Stimulated activated effector memory CD8-positive, alpha-beta T cell treated with anti-CD3 and anti-CD28 coated beads, Interleukin-12 subunit alpha, Interleukin-12 subunit beta, amount 100 ng/mL, for 72 hours (primary cell): ENCODE measurements around the gene TCF7L2.
A peak's percentile ranks its signal among the peaks of the same experiment; 100 is the strongest.

Experiments
- ATAC-seq: fragments of 150-1000 bp; cut with Tn5 transposase; 2 replicates; pipeline ENCODE4 v1.10.0; 2021
- DNase-seq, 2 donors: peaks; one replicate each; pipeline ENCODE4 v3.0.0; 2021 to 2022; ENCODE audit warnings: low spot score in 2 of 2
- H3K27ac Mint-ChIP-seq: one replicate; pipeline ENCODE4 v1.8.0; 2022; ENCODE audit warnings: mild to moderate bottlenecking, mixed read lengths
- H3K36me3 Mint-ChIP-seq: one replicate; pipeline ENCODE4 v1.8.0; 2022; ENCODE audit warnings: mild to moderate bottlenecking, mixed read lengths
- H3K4me1 Mint-ChIP-seq: one replicate; pipeline ENCODE4 v1.8.0; 2022; ENCODE audit warnings: mixed read lengths
- H3K4me3 Mint-ChIP-seq: one replicate; pipeline ENCODE4 v1.8.0; 2022; ENCODE audit warnings: mild to moderate bottlenecking, mixed read lengths
- H3K9me3 Mint-ChIP-seq: one replicate; pipeline ENCODE4 v1.8.0; 2022; ENCODE audit warnings: mixed read lengths

TCF7L2 gene

GRCh38 chr10:112969542-112969941, 19.5 kb downstream of the TCF7L2 start:
- Mint-ChIP-seq H3K27ac (no peak overlapping the region), H3K4me1 (peaks cover 1% of the 10 kb centered on the region), H3K9me3 (no peaks in the 10 kb centered on the region), H3K36me3 (no peaks in the 10 kb centered on the region), H3K4me3 (no peak overlapping the region)
- ATAC-seq (no peak), DNase-seq (no peak)

- no peak overlapping the region for H3K27ac Mint-ChIP-seq
- H3K36me3 Mint-ChIP-seq: no peaks in the 10 kb centered on the region
- DNase-seq (no peak), ATAC-seq (no peak)
- no peaks in the 10 kb centered on the region for H3K4me1 Mint-ChIP-seq
- H3K4me3 Mint-ChIP-seq: no peak overlapping the region
- H3K9me3 Mint-ChIP-seq: no peaks in the 10 kb centered on the region
Observed at GRCh38 chr10:112970021-112970420, 20.0 kb downstream of the TCF7L2 start.

- ATAC-seq (no peak), DNase-seq (no peak)
- Mint-ChIP-seq H3K4me3 (no peak overlapping the region), H3K36me3 (no peaks in the 10 kb centered on the region), H3K9me3 (no peaks in the 10 kb centered on the region), H3K27ac (no peak overlapping the region), H3K4me1 (peaks cover 4% of the 10 kb centered on the region)
Observed at GRCh38 chr10:112972606-112973005, 22.6 kb downstream of the TCF7L2 start.

- ATAC-seq (no peak), DNase-seq (no peak)
- Mint-ChIP-seq H3K4me1 (peaks cover 5% of the 10 kb centered on the region), H3K4me3 (no peak overlapping the region), H3K36me3 (no peaks in the 10 kb centered on the region), H3K27ac (no peak overlapping the region), H3K9me3 (no peaks in the 10 kb centered on the region)
Observed at GRCh38 chr10:112973046-112973445, 23.0 kb downstream of the TCF7L2 start.

GRCh38 chr10:112973805-112974204, 23.8 kb downstream of the TCF7L2 start:
- Mint-ChIP-seq H3K4me3 (no peak overlapping the region), H3K36me3 (no peaks in the 10 kb centered on the region), H3K4me1 (peaks cover 5% of the 10 kb centered on the region), H3K9me3 (no peaks in the 10 kb centered on the region), H3K27ac (no peak overlapping the region)
- ATAC-seq (no peak), DNase-seq (no peak)

GRCh38 chr10:112977426-112977898, 27.4 kb downstream of the TCF7L2 start:
- H3K4me3 Mint-ChIP-seq: no peak overlapping the region
- DNase-seq (no peak), ATAC-seq (no peak)
- H3K4me1 Mint-ChIP-seq: peaks cover 20% of the 10 kb centered on the region
- no peaks in the 10 kb centered on the region for H3K9me3 Mint-ChIP-seq
- H3K36me3 Mint-ChIP-seq: peaks cover 4% of the 10 kb centered on the region
- no peak overlapping the region for H3K27ac Mint-ChIP-seq

- Mint-ChIP-seq H3K4me1 (peaks cover 20% of the 10 kb centered on the region), H3K4me3 (no peak overlapping the region), H3K27ac (no peak overlapping the region), H3K36me3 (peaks cover 4% of the 10 kb centered on the region), H3K9me3 (no peaks in the 10 kb centered on the region)
- DNase-seq: no peak
- ATAC-seq: no peak
Observed at GRCh38 chr10:112979927-112980326, 29.9 kb downstream of the TCF7L2 start.

- Mint-ChIP-seq H3K4me1 (peaks cover 27% of the 10 kb centered on the region), H3K36me3 (peaks cover 4% of the 10 kb centered on the region), H3K4me3 (no peak overlapping the region), H3K9me3 (no peaks in the 10 kb centered on the region), H3K27ac (no peak overlapping the region)
- no peak for ATAC-seq
- DNase-seq: no peak
Observed at GRCh38 chr10:112980937-112981336, 30.9 kb downstream of the TCF7L2 start.

- Mint-ChIP-seq H3K9me3 (no peaks in the 10 kb centered on the region), H3K27ac (peak overlapping the region; percentile 4), H3K4me1 (peaks cover 33% of the 10 kb centered on the region), H3K36me3 (peaks cover 4% of the 10 kb centered on the region), H3K4me3 (no peak overlapping the region)
- DNase-seq (peak; percentile 30 to 77), ATAC-seq (peak; percentile 91)
Observed at GRCh38 chr10:112981553-112981952, 31.5 kb downstream of the TCF7L2 start.

- Mint-ChIP-seq H3K27ac (no peak overlapping the region), H3K4me3 (no peak overlapping the region), H3K4me1 (peaks cover 35% of the 10 kb centered on the region), H3K36me3 (peaks cover 4% of the 10 kb centered on the region), H3K9me3 (no peaks in the 10 kb centered on the region)
- ATAC-seq (no peak), DNase-seq (no peak)
Observed at GRCh38 chr10:112983444-112984056, 33.5 kb downstream of the TCF7L2 start.

GRCh38 chr10:112984756-112985155, 34.7 kb downstream of the TCF7L2 start:
- Mint-ChIP-seq H3K4me3 (no peak overlapping the region), H3K27ac (no peak overlapping the region), H3K36me3 (peaks cover 4% of the 10 kb centered on the region), H3K4me1 (peaks cover 35% of the 10 kb centered on the region), H3K9me3 (no peaks in the 10 kb centered on the region)
- no peak for ATAC-seq
- DNase-seq: no peak

GRCh38 chr10:112985690-112986543, 35.9 kb downstream of the TCF7L2 start:
- H3K4me1 Mint-ChIP-seq: peaks cover 34% of the 10 kb centered on the region
- no peak overlapping the region for H3K4me3 Mint-ChIP-seq
- H3K27ac Mint-ChIP-seq: no peak overlapping the region
- DNase-seq: peak in 1 of 2 donors; percentile 60
- peak; percentile 87 for ATAC-seq
- H3K36me3 Mint-ChIP-seq: peaks cover 2% of the 10 kb centered on the region
- H3K9me3 Mint-ChIP-seq: no peaks in the 10 kb centered on the region

- Mint-ChIP-seq H3K4me3 (no peak overlapping the region), H3K27ac (no peak overlapping the region), H3K9me3 (no peaks in the 10 kb centered on the region), H3K4me1 (peaks cover 26% of the 10 kb centered on the region), H3K36me3 (no peaks in the 10 kb centered on the region)
- DNase-seq (no peak), ATAC-seq (no peak)
Observed at GRCh38 chr10:112986544-112987190, 36.6 kb downstream of the TCF7L2 start.

- H3K9me3 Mint-ChIP-seq: no peaks in the 10 kb centered on the region
- H3K4me3 Mint-ChIP-seq: no peak overlapping the region
- H3K4me1 Mint-ChIP-seq: peaks cover 25% of the 10 kb centered on the region
- no peak for DNase-seq
- no peak overlapping the region for H3K27ac Mint-ChIP-seq
- ATAC-seq: no peak
- H3K36me3 Mint-ChIP-seq: no peaks in the 10 kb centered on the region
Observed at GRCh38 chr10:112988839-112989406, 38.9 kb downstream of the TCF7L2 start.

GRCh38 chr10:112989826-112990225, 39.8 kb downstream of the TCF7L2 start:
- peaks cover 25% of the 10 kb centered on the region for H3K4me1 Mint-ChIP-seq
- H3K36me3 Mint-ChIP-seq: no peaks in the 10 kb centered on the region
- no peak overlapping the region for H3K4me3 Mint-ChIP-seq
- ATAC-seq (no peak), DNase-seq (no peak)
- no peaks in the 10 kb centered on the region for H3K9me3 Mint-ChIP-seq
- no peak overlapping the region for H3K27ac Mint-ChIP-seq
